B cell (primary cell): ENCODE results near the gene FSCN2. TPM values are rescaled to one million over a fixed set of nuclear protein-coding genes. Genes with fewer than 3 reads are reported as not detected.

ENCODE experiments used
- ATAC-seq: fragments of 200-7000 bp; cut with Tn5 transposase; one replicate; pipeline ENCODE4 v1.10.0; 2021; ENCODE audit warnings: low read depth, mild to moderate bottlenecking, moderate number of reproducible peaks, moderate library complexity
- CTCF ChIA-PET: fragments of 350-600 bp; sonication (Branson Sonifier 250); formaldehyde crosslinking; loops from one replicate; lab custom pipeline; 2021; ENCODE audit warnings: antibody characterized with exemption, inconsistent platforms; lab: Charles Lee
- POLR2A ChIA-PET: fragments of 350-600 bp; sonication (Branson Sonifier 250); formaldehyde crosslinking; loops from one replicate; lab custom pipeline; 2021; ENCODE audit warnings: antibody characterized with exemption; lab: Charles Lee
- DNase-seq: peaks from one replicate; pipeline ENCODE4 v3.0.0; 2013
- H2AFZ ChIP-seq: 2 replicates; pipeline ENCODE4 v1.6.1; 2012; ENCODE audit warnings: mild to moderate bottlenecking, low read depth, low read length; ENCODE audit not compliant: insufficient read depth, poor library complexity, severe bottlenecking
- H3K27ac ChIP-seq, 2 donors: 1 replicate in 1 of 2; 2 replicates in 1 of 2; pipeline ENCODE4 v1.5.1; 2012 to 2013; ENCODE audit warnings: low read length in 2 of 2, mild to moderate bottlenecking in 2 of 2, moderate library complexity in 1 of 2
- H3K27me3 ChIP-seq, 4 experiments: fragments of 200-600 bp in 1 of 4; sonication (generic) in 1 of 4; replicated peaks in 1 of 4; 1 replicate in 2 of 4; 2 replicates in 2 of 4; pipeline versions ENCODE4 v1.6.1 to v1.7.0; 2013 to 2016; ENCODE audit warnings: low read length in 3 of 4, mild to moderate bottlenecking in 2 of 4, mixed read lengths in 1 of 4, moderate library complexity in 1 of 4; ENCODE audit not compliant: insufficient read depth in 4 of 4, control insufficient read depth in 3 of 4; ENCODE audit errors: control extremely low read depth in 1 of 4
- H3K36me3 ChIP-seq, 2 experiments: replicated peaks in 1 of 2; 1 replicate in 1 of 2; 2 replicates in 1 of 2; pipeline versions ENCODE4 v1.6.1 to v1.7.1; 2013; ENCODE audit warnings: low read length in 1 of 2; ENCODE audit not compliant: insufficient read depth in 2 of 2, control insufficient read depth in 1 of 2; ENCODE audit errors: control extremely low read depth in 1 of 2, extremely low read depth in 1 of 2
- H3K4me1 ChIP-seq, 2 donors: fragments of 200-600 bp in 1 of 2; sonication (generic) in 1 of 2; 1 replicate in 1 of 2; 2 replicates in 1 of 2; pipeline versions ENCODE4 v1.5.1 to v1.6.1; 2013 to 2017; ENCODE audit warnings: low read length in 2 of 2; ENCODE audit not compliant: control insufficient read depth in 2 of 2, insufficient read depth in 2 of 2
- H3K4me2 ChIP-seq: replicated peaks from 2 replicates; pipeline ENCODE3; 2012; ENCODE audit warnings: mild to moderate bottlenecking, low read depth, low read length; ENCODE audit not compliant: poor library complexity, severe bottlenecking
- H3K4me3 ChIP-seq, 5 experiments: fragments of 200-600 bp in 1 of 5; sonication (generic) in 1 of 5; 1 replicate in 3 of 5; 2 replicates in 2 of 5; pipeline versions ENCODE4 v1.5.1 to v1.7.0; 2011 to 2016; ENCODE audit warnings: low read length in 4 of 5, mild to moderate bottlenecking in 4 of 5, low read depth in 2 of 5, control low read depth in 1 of 5, moderate library complexity in 1 of 5; ENCODE audit not compliant: insufficient read depth in 1 of 5; ENCODE audit errors: control extremely low read depth in 1 of 5, extremely low read depth in 1 of 5
- H3K79me2 ChIP-seq: fragments of 200-600 bp; sonication (generic); one replicate; pipeline ENCODE4 v1.6.0; 2016; ENCODE audit warnings: low read length; ENCODE audit not compliant: control insufficient read depth, insufficient read depth
- H3K9ac ChIP-seq: fragments of 200-600 bp; sonication (generic); 2 replicates; pipeline ENCODE4 v1.6.1; 2017; ENCODE audit warnings: mild to moderate bottlenecking, low read length, moderate library complexity
- H3K9me3 ChIP-seq, 3 donors: one replicate each; pipeline versions ENCODE4 v1.6.1 to v1.7.1; 2013; ENCODE audit warnings: low read length in 2 of 3; ENCODE audit not compliant: control insufficient read depth in 2 of 3, insufficient read depth in 1 of 3; ENCODE audit errors: control extremely low read depth in 1 of 3
- H4K20me1 ChIP-seq: 2 replicates; pipeline ENCODE4 v1.6.0; 2012; ENCODE audit warnings: mild to moderate bottlenecking, low read length; ENCODE audit not compliant: insufficient read depth, control insufficient read depth, poor library complexity, severe bottlenecking
- H3K27ac Mint-ChIP-seq: one replicate; pipeline ENCODE4 v1.8.0; 2021; ENCODE audit warnings: mixed read lengths
- H3K27me3 Mint-ChIP-seq: one replicate; pipeline ENCODE4 v1.8.0; 2021; ENCODE audit warnings: mixed read lengths
- H3K4me1 Mint-ChIP-seq: one replicate; pipeline ENCODE4 v1.8.0; 2021; ENCODE audit warnings: mixed read lengths
- H3K4me3 Mint-ChIP-seq: one replicate; pipeline ENCODE4 v1.8.0; 2021; ENCODE audit warnings: mixed read lengths
- H3K9me3 Mint-ChIP-seq: one replicate; pipeline ENCODE4 v1.8.0; 2022; ENCODE audit warnings: mixed read lengths; ENCODE audit not compliant: insufficient read depth
- CTCF ChIP-seq: fragments of 200-600 bp; IDR thresholded peaks from one replicate; pipeline ENCODE4 v1.8.0; 2022; ENCODE audit warnings: antibody characterized with exemption, mild to moderate bottlenecking
- EZH2 ChIP-seq: IDR thresholded peaks from 2 replicates; pipeline ENCODE4 v1.6.1; 2012; ENCODE audit warnings: borderline replicate concordance, low read depth, mild to moderate bottlenecking, moderate library complexity, low read length; ENCODE audit not compliant: insufficient read depth, poor library complexity, severe bottlenecking
- WGBS: methylation state at CpG from one replicate; pipeline ENCODE4 v1.1.5; 2013; ENCODE audit warnings: missing lambda C conversion rate; ENCODE audit not compliant: insufficient coverage; 5-methylcytosine and 5-hydroxymethylcytosine counted together
- intact Hi-C: fragments of 100-400 bp; cut with micrococcal nuclease; formaldehyde crosslinking; loops from one replicate; pipeline ENCODE4 v1.10.0; 2022
- polyA plus RNA-seq: library from polyadenylated mRNA; depleted of rRNA; stranded (reverse); fragments of >200 nt; gene quantifications from 2 replicates; pipeline ENCODE4 v1.2.3, GENCODE V29; 2012
- total RNA-seq, 2 donors: library from RNA; stranded (reverse); fragments of 120-200 nt in 1 of 2; gene quantifications; 1 replicate in 1 of 2; 2 replicates in 1 of 2; pipeline versions ENCODE4 v1.2.3 to v1.2.4, GENCODE V29; 2013 to 2022

FSCN2 gene
- total and polyA plus RNA-seq, 2 donors (not counting 1 experiment from before 2014, with no cell fraction given): 6.3 to 12.0 TPM

- Histone ChIP-seq H3K36me3 (peaks cover 0 to 54% of the 10 kb centered on the region in 2 experiments), H4K20me1 (peaks cover 40% of the 10 kb centered on the region), H3K27ac (no peak overlapping the region), H3K27me3 (no peaks in the 10 kb centered on the region), H3K9ac (no peak overlapping the region), H3K4me3 (no peak overlapping the region), H3K9me3 (no peaks in the 10 kb centered on the region), H2AFZ (no peak overlapping the region), H3K79me2 (peaks cover 40% of the 10 kb centered on the region), H3K4me2 (no peak overlapping the region), H3K4me1 (peaks cover 16 to 19% of the 10 kb centered on the region in 2 donors)
- H3K27me3 Mint-ChIP-seq: no peaks in the 10 kb centered on the region
- no peak for ATAC-seq
- peaks cover 27% of the 10 kb centered on the region for H3K4me1 Mint-ChIP-seq
- 98% methylated on average over 15 of the region's 16 CpGs for whole genome bisulfite sequencing
- peak overlapping the region; percentile 92 for H3K4me3 Mint-ChIP-seq
- no peaks in the 10 kb centered on the region for H3K9me3 Mint-ChIP-seq
- H3K27ac Mint-ChIP-seq: no peak overlapping the region
- ChIA-PET POLR2A (no interaction called here), CTCF (no interaction called here)
- DNase-seq: no peak
- intact Hi-C loops: no loop called here
- TF ChIP-seq EZH2 (no peak), CTCF (no peak)
These were observed 20.9 kb downstream of the FSCN2 start for GRCh38 chr17:81549031-81549557.

GRCh38 chr17:81549826-81550225, 21.6 kb downstream of the FSCN2 start:
- DNase-seq: no peak
- no peaks in the 10 kb centered on the region for H3K27me3 ChIP-seq
- CTCF ChIA-PET: interaction anchor here (1.2 to 3.7 kb wide), 3 partner anchors 32 to 297 kb away, joined by 3 to 25 read pairs (median 4); no protein-coding TSS in a partner anchor
- Mint-ChIP-seq H3K27me3 (no peaks in the 10 kb centered on the region), H3K27ac (no peak overlapping the region), H3K4me1 (peaks cover 31% of the 10 kb centered on the region), H3K9me3 (no peaks in the 10 kb centered on the region), H3K4me3 (peak overlapping the region; percentile 92)
- no peak overlapping the region for H3K4me3 ChIP-seq
- peaks cover 40% of the 10 kb centered on the region for H3K79me2 ChIP-seq
- ATAC-seq: no peak
- H3K9ac ChIP-seq: no peak overlapping the region
- H3K27ac ChIP-seq: no peak overlapping the region
- H2AFZ ChIP-seq: no peak overlapping the region
- 98% methylated on average over 8 of the region's 8 CpGs for WGBS
- no peak overlapping the region for H3K4me2 ChIP-seq
- peaks cover 0 to 48% of the 10 kb centered on the region in 2 experiments for H3K36me3 ChIP-seq
- intact Hi-C loops: loop anchor here (5.0 kb wide), 1 partner anchor 298 kb away; no protein-coding TSS in a partner anchor
- H3K9me3 ChIP-seq: no peaks in the 10 kb centered on the region
- POLR2A ChIA-PET: no interaction called here
- H4K20me1 ChIP-seq: peaks cover 40% of the 10 kb centered on the region
- no peak for TF ChIP-seq CTCF
- TF ChIP-seq EZH2: no peak
- H3K4me1 ChIP-seq: peaks cover 18 to 23% of the 10 kb centered on the region in 2 donors
